ENCODE data around the gene SFRP2. TPM values are rescaled to one million over a fixed set of nuclear protein-coding genes. Genes with fewer than 3 reads are reported as not detected.

SFRP2 gene, protein sequence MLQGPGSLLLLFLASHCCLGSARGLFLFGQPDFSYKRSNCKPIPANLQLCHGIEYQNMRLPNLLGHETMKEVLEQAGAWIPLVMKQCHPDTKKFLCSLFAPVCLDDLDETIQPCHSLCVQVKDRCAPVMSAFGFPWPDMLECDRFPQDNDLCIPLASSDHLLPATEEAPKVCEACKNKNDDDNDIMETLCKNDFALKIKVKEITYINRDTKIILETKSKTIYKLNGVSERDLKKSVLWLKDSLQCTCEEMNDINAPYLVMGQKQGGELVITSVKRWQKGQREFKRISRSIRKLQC
- total RNA-seq (not detected), polyA plus RNA-seq (not detected), total RNA-seq (not detected)

DNA sequence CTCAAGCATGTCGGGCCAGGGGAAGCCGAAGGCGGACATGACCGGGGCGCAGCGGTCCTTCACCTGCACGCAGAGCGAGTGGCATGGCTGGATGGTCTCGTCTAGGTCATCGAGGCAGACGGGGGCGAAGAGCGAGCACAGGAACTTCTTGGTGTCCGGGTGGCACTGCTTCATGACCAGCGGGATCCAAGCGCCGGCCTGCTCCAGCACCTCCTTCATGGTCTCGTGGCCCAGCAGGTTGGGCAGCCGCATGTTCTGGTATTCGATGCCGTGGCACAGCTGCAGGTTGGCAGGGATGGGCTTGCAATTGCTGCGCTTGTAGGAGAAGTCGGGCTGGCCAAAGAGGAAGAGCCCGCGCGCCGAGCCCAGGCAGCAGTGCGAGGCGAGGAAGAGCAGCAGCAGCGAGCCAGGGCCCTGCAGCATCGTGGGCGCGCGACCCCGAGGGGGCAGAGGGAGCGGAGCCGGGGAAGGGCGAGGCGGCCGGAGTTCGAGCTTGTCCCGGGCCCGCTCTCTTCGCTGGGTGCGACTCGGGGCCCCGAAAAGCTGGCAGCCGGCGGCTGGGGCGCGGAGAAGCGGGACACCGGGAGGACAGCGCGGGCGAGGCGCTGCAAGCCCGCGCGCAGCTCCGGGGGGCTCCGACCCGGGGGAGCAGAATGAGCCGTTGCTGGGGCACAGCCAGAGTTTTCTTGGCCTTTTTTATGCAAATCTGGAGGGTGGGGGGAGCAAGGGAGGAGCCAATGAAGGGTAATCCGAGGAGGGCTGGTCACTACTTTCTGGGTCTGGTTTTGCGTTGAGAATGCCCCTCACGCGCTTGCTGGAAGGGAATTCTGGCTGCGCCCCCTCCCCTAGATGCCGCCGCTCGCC lies at the start of gene SFRP2:
Gene SFRP2 (minus strand): TSS at position 671 of the 864 bp plus-strand sequence. CDS start 248 bp downstream, at position 423.
- intact Hi-C loops (cut with micrococcal nuclease) = loop anchor here (5.0 to 10.0 kb wide), 4 partner anchors 256 to 834 kb away; no protein-coding TSS in a partner anchor
- peaks cover 7 to 26% of the 10 kb centered on the region in 2 donors for H3K27me3 ChIP-seq (ENCODE audit: control insufficient read depth in 2 of 2, insufficient read depth in 2 of 2, low read length in 2 of 2)
- CTCF ChIA-PET = no interaction called here
- DNase-seq = peak in 1 of 9 donors; percentile 11
- H3K4me3 ChIP-seq (ENCODE audit: low read length) = no peak within 1 kb of the TSS
- POLR2A ChIA-PET = no interaction called here
- no peak for ATAC-seq
- Mint-ChIP-seq H3K4me3 (peak within 1 kb of the TSS; percentile 25 to 87 (median 76)), H3K27me3 (peaks cover 71 to 92% (median 78%) of the 10 kb centered on the region in 5 donors), H3K27ac (no peak within 1 kb of the TSS), H3K4me1 (peaks cover 21 to 59% (median 42%) of the 10 kb centered on the region in 7 donors), H3K9me3 (no peaks in the 10 kb centered on the region), H3K36me3 (peaks cover 0 to 3% (median 0%) of the 10 kb centered on the region in 5 donors)
- peaks cover 13 to 37% of the 10 kb centered on the region in 2 donors for H3K4me1 ChIP-seq (ENCODE audit: control insufficient read depth in 2 of 2, insufficient read depth in 2 of 2, low read length in 2 of 2)
- H3K36me3 ChIP-seq (ENCODE audit: control insufficient read depth in 2 of 3, insufficient read depth in 3 of 3, low read length in 3 of 3) = no peaks in the 10 kb centered on the region
- no peak within 1 kb of the TSS for H3K27ac ChIP-seq (ENCODE audit: low read depth, low read length)
- no peaks in the 10 kb centered on the region for H3K9me3 ChIP-seq (ENCODE audit: control insufficient read depth in 2 of 3, low read length in 3 of 3)

DNA sequence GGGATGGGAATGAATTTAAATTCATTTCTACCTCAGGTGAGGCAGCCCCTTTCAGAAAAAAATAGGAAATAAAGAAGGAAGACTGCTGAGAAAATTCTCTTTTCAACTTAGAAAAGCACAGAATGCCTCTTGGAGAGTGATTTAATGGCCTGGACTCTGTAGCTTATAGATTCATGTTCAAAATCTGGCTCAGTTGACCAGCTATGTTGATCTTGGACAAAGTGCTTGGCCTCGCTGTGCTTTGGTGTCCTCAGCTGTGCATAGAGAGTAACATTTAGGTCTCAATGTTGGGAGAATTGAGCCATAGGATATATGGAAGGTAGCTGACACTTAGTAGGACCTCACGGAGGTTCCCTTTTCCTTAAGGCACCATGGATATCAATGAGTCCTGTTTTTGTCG lies 49.7 kb upstream of the SFRP2 start:
- H3K27ac ChIP-seq (ENCODE audit: low read depth, low read length) = no peak overlapping the region
- intact Hi-C loops (cut with micrococcal nuclease) = no loop called here
- no peak for ATAC-seq
- Mint-ChIP-seq H3K4me3 (no peak overlapping the region), H3K9me3 (peaks cover 0 to 8% (median 0%) of the 10 kb centered on the region in 11 donors), H3K4me1 (no peaks in the 10 kb centered on the region), H3K36me3 (no peaks in the 10 kb centered on the region), H3K27ac (no peak overlapping the region), H3K27me3 (no peaks in the 10 kb centered on the region)
- POLR2A ChIA-PET = no interaction called here
- H3K9me3 ChIP-seq (ENCODE audit: control insufficient read depth in 2 of 3, low read length in 3 of 3) = no peaks in the 10 kb centered on the region
- H3K36me3 ChIP-seq (ENCODE audit: control insufficient read depth in 2 of 3, insufficient read depth in 3 of 3, low read length in 3 of 3) = no peaks in the 10 kb centered on the region
- CTCF ChIA-PET = no interaction called here
- no peaks in the 10 kb centered on the region for H3K4me1 ChIP-seq (ENCODE audit: control insufficient read depth in 2 of 2, insufficient read depth in 2 of 2, low read length in 2 of 2)
- DNase-seq = no peak
- H3K4me3 ChIP-seq (ENCODE audit: low read length) = no peak overlapping the region
- H3K27me3 ChIP-seq (ENCODE audit: control insufficient read depth in 2 of 2, insufficient read depth in 2 of 2, low read length in 2 of 2) = no peaks in the 10 kb centered on the region

- H3K4me1 Mint-ChIP-seq = peaks cover 0 to 3% (median 0%) of the 10 kb centered on the region in 7 donors
- peaks cover 4 to 14% (median 8%) of the 10 kb centered on the region in 5 donors for H3K27me3 Mint-ChIP-seq
- H3K9me3 Mint-ChIP-seq = peaks cover 0 to 2% (median 0%) of the 10 kb centered on the region in 11 donors
- H3K36me3 ChIP-seq (ENCODE audit: control insufficient read depth in 2 of 3, insufficient read depth in 3 of 3, low read length in 3 of 3) = no peaks in the 10 kb centered on the region
- ChIA-PET POLR2A (no interaction called here), CTCF (no interaction called here)
- H3K4me3 Mint-ChIP-seq = no peak overlapping the region
- H3K4me3 ChIP-seq (ENCODE audit: low read length) = no peak overlapping the region
- H3K27me3 ChIP-seq (ENCODE audit: control insufficient read depth in 2 of 2, insufficient read depth in 2 of 2, low read length in 2 of 2) = no peaks in the 10 kb centered on the region
- no peaks in the 10 kb centered on the region for H3K4me1 ChIP-seq (ENCODE audit: control insufficient read depth in 2 of 2, insufficient read depth in 2 of 2, low read length in 2 of 2)
- DNase-seq (no peak), ATAC-seq (no peak)
- H3K9me3 ChIP-seq (ENCODE audit: control insufficient read depth in 2 of 3, low read length in 3 of 3) = no peaks in the 10 kb centered on the region
- no peak overlapping the region for H3K27ac ChIP-seq (ENCODE audit: low read depth, low read length)
- H3K27ac Mint-ChIP-seq = no peak overlapping the region
- no peaks in the 10 kb centered on the region for H3K36me3 Mint-ChIP-seq
- intact Hi-C loops (cut with micrococcal nuclease) = no loop called here
Measured at GRCh38 chr4:153834901-153835300, 46.0 kb upstream of the SFRP2 start.

DNA sequence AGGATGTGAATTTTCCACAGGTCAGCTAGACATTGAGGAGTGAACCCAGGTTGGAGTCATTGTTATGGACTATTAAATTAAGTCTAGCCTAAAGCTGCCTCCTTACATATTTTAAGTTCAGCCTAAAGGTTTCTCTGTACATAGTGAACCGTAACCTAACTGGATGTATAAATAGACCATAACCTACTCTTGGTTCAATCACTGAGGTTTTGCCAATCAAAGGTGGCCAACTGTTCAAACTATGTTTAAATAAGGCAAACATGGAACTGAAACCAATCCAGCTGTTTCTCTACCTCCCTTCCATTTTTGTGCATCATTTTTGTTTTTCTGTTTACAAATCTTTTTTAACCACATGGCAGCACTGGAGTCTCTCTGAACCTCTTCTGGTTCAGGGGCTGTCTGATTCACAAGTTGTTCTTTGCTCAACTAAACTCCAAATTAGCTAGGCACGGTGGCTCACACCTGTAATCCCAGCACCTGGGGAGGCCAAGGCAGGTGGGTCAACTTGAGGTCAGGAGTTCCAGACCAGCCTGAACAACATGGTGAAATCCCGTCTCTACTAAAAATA lies 43.9 kb upstream of the SFRP2 start:
- intact Hi-C loops (cut with micrococcal nuclease) = no loop called here
- Histone ChIP-seq H3K4me1 (ENCODE audit: control insufficient read depth in 2 of 2, insufficient read depth in 2 of 2, low read length in 2 of 2) (no peaks in the 10 kb centered on the region), H3K27me3 (ENCODE audit: control insufficient read depth in 2 of 2, insufficient read depth in 2 of 2, low read length in 2 of 2) (no peaks in the 10 kb centered on the region), H3K27ac (ENCODE audit: low read depth, low read length) (no peak overlapping the region), H3K36me3 (ENCODE audit: control insufficient read depth in 2 of 3, insufficient read depth in 3 of 3, low read length in 3 of 3) (no peaks in the 10 kb centered on the region), H3K9me3 (ENCODE audit: control insufficient read depth in 2 of 3, low read length in 3 of 3) (no peaks in the 10 kb centered on the region), H3K4me3 (ENCODE audit: low read length) (no peak overlapping the region)
- Mint-ChIP-seq H3K27me3 (peaks cover 10 to 24% (median 14%) of the 10 kb centered on the region in 5 donors), H3K4me1 (peaks cover 0 to 3% (median 0%) of the 10 kb centered on the region in 7 donors), H3K27ac (no peak overlapping the region), H3K9me3 (peaks cover 0 to 7% (median 0%) of the 10 kb centered on the region in 11 donors), H3K4me3 (no peak overlapping the region), H3K36me3 (no peaks in the 10 kb centered on the region)
- DNase-seq (no peak), ATAC-seq (no peak)
- CTCF ChIA-PET = no interaction called here
- POLR2A ChIA-PET = no interaction called here

- intact Hi-C loops (cut with micrococcal nuclease) = no loop called here
- CTCF ChIA-PET = no interaction called here
- no peak for ATAC-seq
Measured at GRCh38 chr4:153832054-153832453, 43.2 kb upstream of the SFRP2 start.

GRCh38 chr4:153831245-153831644 lies 42.4 kb upstream of the SFRP2 start:
- no peaks in the 10 kb centered on the region for H3K9me3 ChIP-seq (ENCODE audit: control insufficient read depth in 2 of 3, low read length in 3 of 3)
- H3K27ac ChIP-seq (ENCODE audit: low read depth, low read length) = no peak overlapping the region
- POLR2A ChIA-PET = no interaction called here
- H3K4me3 Mint-ChIP-seq = no peak overlapping the region
- H3K27me3 Mint-ChIP-seq = peaks cover 14 to 34% (median 22%) of the 10 kb centered on the region in 5 donors
- H3K4me1 Mint-ChIP-seq = peaks cover 0 to 3% (median 0%) of the 10 kb centered on the region in 7 donors
- no peaks in the 10 kb centered on the region for H3K36me3 ChIP-seq (ENCODE audit: control insufficient read depth in 2 of 3, insufficient read depth in 3 of 3, low read length in 3 of 3)
- H3K36me3 Mint-ChIP-seq = no peaks in the 10 kb centered on the region
- H3K4me3 ChIP-seq (ENCODE audit: low read length) = no peak overlapping the region
- H3K27me3 ChIP-seq (ENCODE audit: control insufficient read depth in 2 of 2, insufficient read depth in 2 of 2, low read length in 2 of 2) = no peaks in the 10 kb centered on the region
- intact Hi-C loops (cut with micrococcal nuclease) = no loop called here
- H3K9me3 Mint-ChIP-seq = peaks cover 0 to 7% (median 0%) of the 10 kb centered on the region in 11 donors
- CTCF ChIA-PET = no interaction called here
- DNase-seq (no peak), ATAC-seq (no peak)
- no peak overlapping the region for H3K27ac Mint-ChIP-seq
- H3K4me1 ChIP-seq (ENCODE audit: control insufficient read depth in 2 of 2, insufficient read depth in 2 of 2, low read length in 2 of 2) = no peaks in the 10 kb centered on the region

More at GRCh38 chr4:153832054-153832453, 43.2 kb upstream of the SFRP2 start:
- H3K36me3 Mint-ChIP-seq = no peaks in the 10 kb centered on the region
- Histone ChIP-seq H3K27me3 (ENCODE audit: control insufficient read depth in 2 of 2, insufficient read depth in 2 of 2, low read length in 2 of 2) (no peaks in the 10 kb centered on the region), H3K27ac (ENCODE audit: low read depth, low read length) (no peak overlapping the region), H3K9me3 (ENCODE audit: control insufficient read depth in 2 of 3, low read length in 3 of 3) (no peaks in the 10 kb centered on the region), H3K4me3 (ENCODE audit: low read length) (no peak overlapping the region), H3K36me3 (ENCODE audit: control insufficient read depth in 2 of 3, insufficient read depth in 3 of 3, low read length in 3 of 3) (no peaks in the 10 kb centered on the region), H3K4me1 (ENCODE audit: control insufficient read depth in 2 of 2, insufficient read depth in 2 of 2, low read length in 2 of 2) (no peaks in the 10 kb centered on the region)
- no peak for DNase-seq
- peaks cover 0 to 7% (median 0%) of the 10 kb centered on the region in 11 donors for H3K9me3 Mint-ChIP-seq
- peaks cover 0 to 3% (median 0%) of the 10 kb centered on the region in 7 donors for H3K4me1 Mint-ChIP-seq
- POLR2A ChIA-PET = no interaction called here
- H3K27me3 Mint-ChIP-seq = peaks cover 12 to 27% (median 19%) of the 10 kb centered on the region in 5 donors
- no peak overlapping the region for H3K27ac Mint-ChIP-seq
- H3K4me3 Mint-ChIP-seq = no peak overlapping the region

Data from naive thymus-derived CD4-positive, alpha-beta T cell (primary cell).